GM23248 (cell line): ENCODE results near the gene LY86. TPM values are rescaled to one million over a fixed set of nuclear protein-coding genes. Genes with fewer than 3 reads are reported as not detected.

Experiments used
- DNase-seq: peaks from one replicate; pipeline ENCODE4 v3.0.0-alpha.2; 2015
- H2AFZ ChIP-seq: fragments of 200-600 bp; sonication (generic); 2 replicates; pipeline ENCODE4 v1.6.1; 2016; ENCODE audit warnings: antibody characterized with exemption
- H3F3A ChIP-seq: fragments of 200-600 bp; sonication (generic); 2 replicates; pipeline ENCODE4 v1.6.1; 2016; ENCODE audit warnings: mild to moderate bottlenecking, antibody characterized with exemption, mixed run types; ENCODE audit not compliant: insufficient read depth
- H3K27ac ChIP-seq: fragments of 200-600 bp; sonication (generic); 2 replicates; pipeline ENCODE4 v1.5.1; 2016; ENCODE audit warnings: mild to moderate bottlenecking
- H3K27me3 ChIP-seq: fragments of 200-600 bp; sonication (generic); replicated peaks from 2 replicates; pipeline ENCODE4 v1.6.1; 2016; ENCODE audit warnings: mild to moderate bottlenecking; ENCODE audit not compliant: insufficient read depth
- H3K36me3 ChIP-seq: fragments of 200-600 bp; sonication (generic); 2 replicates; pipeline ENCODE4 v1.6.1; 2016; ENCODE audit warnings: low read depth, mild to moderate bottlenecking
- H3K4me1 ChIP-seq: fragments of 200-600 bp; sonication (generic); 2 replicates; pipeline ENCODE4 v1.6.1; 2016; ENCODE audit warnings: mild to moderate bottlenecking; ENCODE audit not compliant: insufficient read depth
- H3K4me2 ChIP-seq: fragments of 200-600 bp; sonication (generic); one replicate; pipeline ENCODE4 v1.6.1; 2016; ENCODE audit warnings: mild to moderate bottlenecking; ENCODE audit not compliant: unreplicated experiment
- H3K4me3 ChIP-seq: fragments of 200-600 bp; sonication (generic); 2 replicates; pipeline ENCODE4 v1.5.1; 2016; ENCODE audit warnings: mild to moderate bottlenecking
- H3K79me2 ChIP-seq: fragments of 200-600 bp; sonication (generic); 2 replicates; pipeline ENCODE4 v1.6.1; 2016; ENCODE audit warnings: mild to moderate bottlenecking; ENCODE audit not compliant: insufficient read depth
- H3K9ac ChIP-seq: fragments of 200-600 bp; sonication (generic); 2 replicates; pipeline ENCODE4 v1.6.1; 2016; ENCODE audit warnings: mild to moderate bottlenecking
- H3K9me2 ChIP-seq: fragments of 200-600 bp; sonication (generic); 2 replicates; pipeline ENCODE4 v1.6.1; 2016; ENCODE audit warnings: mixed run types, mild to moderate bottlenecking, moderate library complexity; ENCODE audit not compliant: insufficient read depth
- H3K9me3 ChIP-seq: fragments of 200-600 bp; sonication (generic); one replicate; pipeline ENCODE4 v1.6.1; 2017; ENCODE audit warnings: low read depth
- H4K20me1 ChIP-seq: fragments of 200-600 bp; sonication (generic); 2 replicates; pipeline ENCODE4 v1.6.0; 2016; ENCODE audit not compliant: insufficient read depth
- EZH2 ChIP-seq: fragments of 200-600 bp; sonication (generic); IDR thresholded peaks from 2 replicates; pipeline ENCODE4 v1.6.1; 2018; ENCODE audit warnings: antibody characterized with exemption, mild to moderate bottlenecking; ENCODE audit not compliant: insufficient read depth, poor library complexity, severe bottlenecking
- EZH2phosphoT487 ChIP-seq: fragments of 200-600 bp; sonication (generic); IDR thresholded peaks from 2 replicates; pipeline ENCODE4 v1.6.1; 2018; ENCODE audit warnings: antibody characterized with exemption, moderate library complexity, mild to moderate bottlenecking, low read depth; ENCODE audit not compliant: insufficient read depth
- WGBS, 2 experiments: methylation state at CpG; one replicate each; pipeline ENCODE4 v1.1.6; 2015 to 2017; ENCODE audit warnings: low lambda C conversion rate in 2 of 2, low coverage in 1 of 2; ENCODE audit errors: missing lambda C conversion rate in 2 of 2; 5-methylcytosine and 5-hydroxymethylcytosine counted together
- in situ Hi-C: fragments of 300-500 bp; cut with MboI; formaldehyde crosslinking; loops from 2 replicates; pipeline ENCODE4 v1.15.0; 2020
- polyA plus RNA-seq: library from polyadenylated mRNA; unstranded; fragments of >200 nt; fragmentation: Nextera tagmentation; extraction: Ambion mirVana; gene quantifications from 2 replicates; pipeline ENCODE4 v1.2.1, GENCODE V29; 2016
- total RNA-seq: library from RNA; depleted of rRNA; stranded (reverse); fragments of >200 nt; shearing (Covaris generic); gene quantifications from 2 replicates; pipeline ENCODE4 v1.2.3, GENCODE V29; 2014

Gene LY86
- total and polyA plus RNA-seq, 2 experiments from 2014 or later, result not detected

DNA sequence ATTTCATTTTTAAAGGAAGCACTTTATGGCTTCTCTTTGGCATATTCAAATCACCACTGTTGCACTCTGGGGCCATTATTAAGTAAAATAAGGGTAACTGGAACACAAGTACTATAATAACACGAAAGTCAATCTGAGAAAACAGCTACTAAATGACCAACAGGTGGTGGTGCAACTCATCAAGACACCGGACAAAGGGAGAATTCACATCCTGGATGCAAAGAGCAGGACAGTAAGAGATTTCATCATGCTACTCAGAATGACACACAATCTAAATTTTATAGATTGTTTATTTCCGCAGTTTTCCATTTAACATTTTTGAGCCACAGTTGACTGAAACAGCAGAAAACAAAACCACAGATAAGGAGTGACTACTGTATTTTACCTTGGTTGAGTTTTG is 27.6 kb upstream of the LY86 start:
- H3K27me3 ChIP-seq, result no peaks in the 10 kb centered on the region
- no peak overlapping the region for H3K4me2 ChIP-seq
- H3K9me3 ChIP-seq, result no peaks in the 10 kb centered on the region
- no peak overlapping the region for H3K4me3 ChIP-seq
- H3K9me2 ChIP-seq, result no peaks in the 10 kb centered on the region
- H3K4me1 ChIP-seq, result no peaks in the 10 kb centered on the region; the same call in 1 of the 2 replicates
- no peaks in the 10 kb centered on the region for H3K36me3 ChIP-seq
- no peaks in the 10 kb centered on the region for H4K20me1 ChIP-seq
- H2AFZ ChIP-seq, result no peak overlapping the region
- H3K27ac ChIP-seq, result no peak overlapping the region
- in situ Hi-C loops, result no loop called here
- DNase-seq, result no peak
- TF ChIP-seq EZH2 (no peak), EZH2phosphoT487 (no peak)
- WGBS, 2 experiments, result 28 to 33% methylated on average over 3 of the region's 3 CpGs
- no peaks in the 10 kb centered on the region for H3K79me2 ChIP-seq
- no peaks in the 10 kb centered on the region for H3F3A ChIP-seq
- no peak overlapping the region for H3K9ac ChIP-seq

- H3K9ac ChIP-seq, result no peak overlapping the region
- H3K79me2 ChIP-seq, result no peaks in the 10 kb centered on the region
- WGBS, 2 experiments, result 40 to 47% methylated on average over 5 of the region's 5 CpGs
- no peak for TF ChIP-seq EZH2phosphoT487
- no peak for TF ChIP-seq EZH2
- no peak for DNase-seq
- H3K4me2 ChIP-seq, result no peak overlapping the region
- H4K20me1 ChIP-seq, result no peaks in the 10 kb centered on the region
- no peak overlapping the region for H2AFZ ChIP-seq
- H3K4me3 ChIP-seq, result no peak overlapping the region
- no peaks in the 10 kb centered on the region for H3K36me3 ChIP-seq
- H3K27ac ChIP-seq, result no peak overlapping the region
- H3K9me3 ChIP-seq, result no peaks in the 10 kb centered on the region
- in situ Hi-C loops, result no loop called here
- no peaks in the 10 kb centered on the region for H3K27me3 ChIP-seq
- no peaks in the 10 kb centered on the region for H3K4me1 ChIP-seq
- no peaks in the 10 kb centered on the region for H3F3A ChIP-seq
- no peaks in the 10 kb centered on the region for H3K9me2 ChIP-seq
Observed at GRCh38 chr6:6564154-6564553, 24.4 kb upstream of the LY86 start.

- Histone ChIP-seq H2AFZ (no peak overlapping the region), H4K20me1 (no peaks in the 10 kb centered on the region), H3K27me3 (no peaks in the 10 kb centered on the region), H3K27ac (no peak overlapping the region), H3K9ac (no peak overlapping the region), H3K9me3 (no peaks in the 10 kb centered on the region), H3K4me2 (no peak overlapping the region), H3K9me2 (no peaks in the 10 kb centered on the region), H3K79me2 (no peaks in the 10 kb centered on the region), H3K36me3 (no peaks in the 10 kb centered on the region), H3F3A (no peaks in the 10 kb centered on the region), H3K4me1 (no peaks in the 10 kb centered on the region), H3K4me3 (no peak overlapping the region)
- 36 to 38% methylated on average over 4 of the region's 4 CpGs for WGBS, 2 experiments
- in situ Hi-C loops, result no loop called here
- DNase-seq, result no peak
- TF ChIP-seq EZH2 (no peak), EZH2phosphoT487 (no peak)
Observed at GRCh38 chr6:6565069-6565468, 23.5 kb upstream of the LY86 start.

DNA sequence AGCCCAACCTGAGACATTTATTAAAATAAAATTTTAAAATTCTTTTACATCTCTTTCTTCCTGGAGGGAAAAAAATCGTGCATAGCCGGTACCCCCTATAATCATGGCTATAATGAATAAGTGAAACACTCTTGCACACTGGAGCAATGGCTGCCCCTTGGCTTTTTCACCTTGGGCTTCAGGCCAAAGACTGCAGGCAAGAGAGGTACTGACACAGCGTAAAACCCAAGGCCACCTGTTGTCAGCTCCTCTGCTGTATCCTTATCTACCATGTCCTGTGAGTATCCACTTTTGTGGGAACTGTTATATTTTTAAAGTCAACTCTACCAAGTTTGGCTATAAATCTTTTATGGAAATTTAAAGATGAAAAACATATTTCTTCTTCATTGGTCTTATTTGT is 23.0 kb upstream of the LY86 start:
- no peaks in the 10 kb centered on the region for H3K4me1 ChIP-seq
- in situ Hi-C loops, result no loop called here
- H3K27ac ChIP-seq, result no peak overlapping the region
- 55 to 58% methylated on average over 3 of the region's 3 CpGs for WGBS, 2 experiments
- no peaks in the 10 kb centered on the region for H3F3A ChIP-seq
- H3K27me3 ChIP-seq, result no peaks in the 10 kb centered on the region
- no peaks in the 10 kb centered on the region for H3K36me3 ChIP-seq
- no peak overlapping the region for H2AFZ ChIP-seq
- no peaks in the 10 kb centered on the region for H3K9me3 ChIP-seq
- H3K4me2 ChIP-seq, result no peak overlapping the region
- TF ChIP-seq EZH2, result no peak
- no peak for TF ChIP-seq EZH2phosphoT487
- DNase-seq, result no peak
- H4K20me1 ChIP-seq, result no peaks in the 10 kb centered on the region
- no peaks in the 10 kb centered on the region for H3K79me2 ChIP-seq
- H3K9me2 ChIP-seq, result no peaks in the 10 kb centered on the region
- no peak overlapping the region for H3K9ac ChIP-seq
- no peak overlapping the region for H3K4me3 ChIP-seq

DNA sequence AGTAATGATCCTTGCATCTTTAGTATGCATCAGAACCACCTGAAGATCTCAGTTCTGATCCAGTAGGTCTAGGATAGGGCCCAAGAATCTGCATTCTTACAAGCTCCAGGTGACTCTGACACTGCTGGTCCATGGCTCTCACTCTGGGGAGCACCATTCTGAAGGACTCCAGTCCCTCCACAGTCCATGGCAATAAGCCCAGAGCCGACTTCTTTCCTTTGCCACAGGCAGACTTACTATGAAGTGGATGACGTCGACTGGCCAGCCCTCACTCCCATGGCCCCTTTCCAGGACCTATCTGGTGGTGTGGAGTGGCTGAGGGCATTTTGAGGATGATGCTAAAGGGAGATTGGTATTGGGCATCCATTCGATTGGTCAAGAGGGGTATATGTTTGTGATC is 21.8 kb upstream of the LY86 start:
- no peak for TF ChIP-seq EZH2phosphoT487
- TF ChIP-seq EZH2, result no peak
- H3F3A ChIP-seq, result no peaks in the 10 kb centered on the region
- no peak overlapping the region for H3K27ac ChIP-seq
- H3K4me2 ChIP-seq, result no peak overlapping the region
- no peaks in the 10 kb centered on the region for H3K36me3 ChIP-seq
- H3K9me2 ChIP-seq, result no peaks in the 10 kb centered on the region
- H4K20me1 ChIP-seq, result no peaks in the 10 kb centered on the region
- no peak overlapping the region for H3K4me3 ChIP-seq
- in situ Hi-C loops, result no loop called here
- 28 to 40% methylated on average over 4 of the region's 4 CpGs for WGBS, 2 experiments
- H2AFZ ChIP-seq, result no peak overlapping the region
- H3K27me3 ChIP-seq, result no peaks in the 10 kb centered on the region
- no peaks in the 10 kb centered on the region for H3K9me3 ChIP-seq
- H3K9ac ChIP-seq, result no peak overlapping the region
- DNase-seq, result no peak
- H3K4me1 ChIP-seq, result no peaks in the 10 kb centered on the region
- no peaks in the 10 kb centered on the region for H3K79me2 ChIP-seq
